H1 (cell line): ENCODE results near the gene ABHD10. TPM values are rescaled to one million over a fixed set of nuclear protein-coding genes. Genes with fewer than 3 reads are reported as not detected.

Experiments
- CTCF ChIA-PET: fragments of 300-600 bp; sonication (Branson Sonifier 250); formaldehyde crosslinking; loops from one replicate; lab custom pipeline; 2021; ENCODE audit not compliant: partially characterized antibody; lab: Charles Lee
- POLR2A ChIA-PET: fragments of 300-600 bp; sonication (Branson Sonifier 250); formaldehyde crosslinking; loops from one replicate; lab custom pipeline; 2021; ENCODE audit warnings: inconsistent platforms; ENCODE audit not compliant: partially characterized antibody; lab: Charles Lee
- DNase-seq, 2 experiments: peaks; one replicate each; pipeline versions ENCODE4 v3.0.0 to v3.0.0-alpha.2; 2010 to 2022; ENCODE audit warnings: low spot score in 2 of 2, low read depth in 1 of 2, mixed read lengths in 1 of 2
- FAIRE-seq: peaks from 2 replicates; lab custom pipeline; 2011; peaks lifted over from hg19 to GRCh38; lab: Jason Lieb, UNC
- H2AFZ ChIP-seq: 2 replicates; pipeline ENCODE4 v1.8.1; 2012; ENCODE audit warnings: low read length, inconsistent platforms
- H2AK5ac ChIP-seq: 2 replicates; pipeline ENCODE4 v1.6.1; 2013; ENCODE audit warnings: low read depth, low read length
- H2BK120ac ChIP-seq: replicated peaks from 2 replicates; pipeline ENCODE3; 2013; ENCODE audit warnings: low read depth, low read length, inconsistent platforms
- H2BK12ac ChIP-seq: 2 replicates; pipeline ENCODE4 v1.6.1; 2013; ENCODE audit warnings: low read depth, low read length
- H2BK15ac ChIP-seq: 2 replicates; pipeline ENCODE4 v1.6.1; 2013; ENCODE audit warnings: low read length
- H2BK20ac ChIP-seq: 2 replicates; pipeline ENCODE4 v1.6.1; 2013; ENCODE audit warnings: low read length
- H2BK5ac ChIP-seq: 2 replicates; pipeline ENCODE4 v1.6.1; 2013; ENCODE audit warnings: low read depth, low read length
- H3K14ac ChIP-seq: 2 replicates; pipeline ENCODE4 v1.6.1; 2013; ENCODE audit warnings: inconsistent platforms; ENCODE audit not compliant: insufficient read length
- H3K18ac ChIP-seq: 2 replicates; pipeline ENCODE4 v1.6.1; 2013; ENCODE audit warnings: low read length; ENCODE audit errors: extremely low read depth
- H3K23ac ChIP-seq: 2 replicates; pipeline ENCODE4 v1.6.1; 2013; ENCODE audit warnings: inconsistent platforms; ENCODE audit not compliant: insufficient read length
- H3K23me2 ChIP-seq: 2 replicates; pipeline ENCODE4 v1.6.1; 2013; ENCODE audit warnings: low read depth, low read length
- H3K27ac ChIP-seq: 2 replicates; pipeline ENCODE4 v1.6.1; 2011; ENCODE audit warnings: low read depth, low read length, inconsistent platforms
- H3K27me3 ChIP-seq, 4 experiments: replicated peaks in 1 of 4; 1 replicate in 1 of 4; 2 replicates in 3 of 4; pipeline versions ENCODE4 v1.6.1 to v1.8.1; 2011 to 2013; ENCODE audit warnings: low read length in 3 of 4, mild to moderate bottlenecking in 3 of 4, inconsistent platforms in 2 of 4, mixed read lengths in 2 of 4, moderate library complexity in 1 of 4; ENCODE audit not compliant: control insufficient read depth in 3 of 4, insufficient read depth in 3 of 4; ENCODE audit errors: extremely low read depth in 1 of 4
- H3K36me3 ChIP-seq, 4 experiments: 2 replicates each; pipeline versions ENCODE4 v1.6.1 to v1.8.1; 2011 to 2013; ENCODE audit warnings: mild to moderate bottlenecking in 4 of 4, low read length in 3 of 4, moderate library complexity in 2 of 4, control low read depth in 1 of 4, inconsistent platforms in 1 of 4; ENCODE audit not compliant: insufficient read depth in 4 of 4, control insufficient read depth in 2 of 4
- H3K4ac ChIP-seq: replicated peaks from 2 replicates; pipeline ENCODE3; 2013; ENCODE audit warnings: low read length, low read depth, mixed read lengths, inconsistent platforms; ENCODE audit not compliant: insufficient read length
- H3K4me1 ChIP-seq, 4 experiments: replicated peaks in 1 of 4; 1 replicate in 1 of 4; 2 replicates in 3 of 4; pipeline versions ENCODE4 v1.6.1 to v1.8.1; 2011 to 2013; ENCODE audit warnings: low read length in 3 of 4, inconsistent platforms in 2 of 4, mixed read lengths in 1 of 4; ENCODE audit not compliant: insufficient read depth in 4 of 4, control insufficient read depth in 3 of 4
- H3K4me2 ChIP-seq, 2 experiments: 2 replicates each; pipeline versions ENCODE4 v1.6.1 to v1.8.1; 2011 to 2013; ENCODE audit warnings: low read depth in 2 of 2, low read length in 2 of 2, control low read depth in 1 of 2, inconsistent platforms in 1 of 2, mild to moderate bottlenecking in 1 of 2; ENCODE audit not compliant: insufficient read depth in 1 of 2
- H3K4me3 ChIP-seq, 4 experiments: fragments of 200-600, 300-600 bp in 1 of 4; sonication (generic), shearing (Covaris generic), sonication (Bioruptor Twin) in 1 of 4; 2 replicates each; pipeline versions ENCODE4 v1.5.1 to v1.8.1; 2011 to 2016; ENCODE audit warnings: low read length in 4 of 4, low read depth in 3 of 4, control low read depth in 2 of 4, inconsistent platforms in 2 of 4, mild to moderate bottlenecking in 2 of 4, mixed read lengths in 1 of 4, moderate library complexity in 1 of 4; ENCODE audit not compliant: insufficient read depth in 2 of 4; ENCODE audit errors: extremely low read depth in 1 of 4
- H3K56ac ChIP-seq: replicated peaks from 2 replicates; pipeline ENCODE3; 2013; ENCODE audit warnings: low read depth, mild to moderate bottlenecking, mixed read lengths, low read length, inconsistent platforms; ENCODE audit not compliant: insufficient read length
- H3K79me1 ChIP-seq: 2 replicates; pipeline ENCODE4 v1.6.1; 2013; ENCODE audit warnings: low read depth, low read length, control low read depth
- H3K79me2 ChIP-seq, 2 experiments: 2 replicates each; pipeline versions ENCODE4 v1.6.1 to v1.8.1; 2012 to 2013; ENCODE audit warnings: low read length in 2 of 2, mild to moderate bottlenecking in 2 of 2, inconsistent platforms in 1 of 2; ENCODE audit not compliant: insufficient read depth in 2 of 2, control insufficient read depth in 1 of 2
- H3K9ac ChIP-seq, 4 experiments: replicated peaks in 1 of 4; 1 replicate in 1 of 4; 2 replicates in 3 of 4; pipeline versions ENCODE4 v1.6.1 to v1.8.1; 2011 to 2013; ENCODE audit warnings: low read depth in 3 of 4, low read length in 3 of 4, control low read depth in 2 of 4, mild to moderate bottlenecking in 2 of 4, moderate library complexity in 2 of 4, inconsistent platforms in 1 of 4; ENCODE audit errors: extremely low read depth in 1 of 4
- H3K9me3 ChIP-seq, 2 experiments: 2 replicates each; pipeline versions ENCODE4 v1.6.1 to v1.8.1; 2012 to 2013; ENCODE audit warnings: mild to moderate bottlenecking in 2 of 2, moderate library complexity in 2 of 2, control low read depth in 1 of 2, inconsistent platforms in 1 of 2, low read depth in 1 of 2, low read length in 1 of 2, mixed read lengths in 1 of 2; ENCODE audit not compliant: insufficient read depth in 2 of 2
- H4K20me1 ChIP-seq, 2 experiments: replicated peaks in 1 of 2; 2 replicates each; pipeline versions ENCODE3 to v1.8.1; 2011 to 2013; ENCODE audit warnings: inconsistent platforms in 2 of 2, low read length in 2 of 2, mild to moderate bottlenecking in 1 of 2; ENCODE audit not compliant: insufficient read depth in 2 of 2, control insufficient read depth in 1 of 2
- H4K5ac ChIP-seq: 2 replicates; pipeline ENCODE4 v1.6.1; 2013; ENCODE audit warnings: low read length, low read depth, mixed read lengths, inconsistent platforms; ENCODE audit not compliant: insufficient read length
- H4K8ac ChIP-seq: 2 replicates; pipeline ENCODE4 v1.8.0; 2013; ENCODE audit warnings: mild to moderate bottlenecking, moderate library complexity, low read length, inconsistent platforms; ENCODE audit not compliant: insufficient read depth; ENCODE audit errors: extremely low read depth
- H4K91ac ChIP-seq: replicated peaks from 2 replicates; pipeline ENCODE3; 2013; ENCODE audit warnings: low read length, mixed read lengths, inconsistent platforms; ENCODE audit not compliant: insufficient read length
- ASH2L ChIP-seq: fragments of 200-600, 300-600 bp; sonication (generic); IDR thresholded peaks from one replicate; pipeline ENCODE4 v1.7.1; 2017; ENCODE audit warnings: low read length
- BCL11A ChIP-seq, 2 experiments: IDR thresholded peaks; one replicate each; pipeline ENCODE4 v1.6.1; 2011; ENCODE audit warnings: low read depth in 2 of 2, low read length in 2 of 2, mild to moderate bottlenecking in 2 of 2
- FOSL1 ChIP-seq: IDR thresholded peaks from 2 replicates; pipeline ENCODE4 v1.6.1; 2011; ENCODE audit warnings: mild to moderate bottlenecking, low read depth, low read length, moderate library complexity; ENCODE audit not compliant: insufficient read depth
- GABPA ChIP-seq: IDR thresholded peaks from 2 replicates; pipeline ENCODE4 v1.6.1; 2011; ENCODE audit warnings: mild to moderate bottlenecking, low read length, moderate library complexity, borderline replicate concordance; ENCODE audit not compliant: insufficient read depth
- JUN ChIP-seq: IDR thresholded peaks from 2 replicates; pipeline ENCODE4 v1.6.1; 2011; ENCODE audit warnings: low read depth, mild to moderate bottlenecking, improper control_type of control experiment, low read length
- KDM1A ChIP-seq: fragments of 200-600, 300-600 bp; sonication (generic); IDR thresholded peaks from 2 replicates; pipeline ENCODE4 v1.7.1; 2016; ENCODE audit warnings: mild to moderate bottlenecking, low read length, borderline replicate concordance
- KDM4A ChIP-seq: IDR thresholded peaks from one replicate; pipeline ENCODE4 v1.7.1; 2012; ENCODE audit warnings: low read depth, mild to moderate bottlenecking, moderate library complexity, low read length, inconsistent platforms; ENCODE audit not compliant: severe bottlenecking
- MAFK ChIP-seq: IDR thresholded peaks from 2 replicates; pipeline ENCODE4 v1.6.1; 2012; ENCODE audit warnings: low read depth, mild to moderate bottlenecking, improper control_type of control experiment, low read length
- NANOG ChIP-seq: IDR thresholded peaks from 2 replicates; pipeline ENCODE4 v1.6.1; 2011; ENCODE audit warnings: low read length, low read depth, mild to moderate bottlenecking, inconsistent platforms; ENCODE audit not compliant: insufficient read depth, poor library complexity, severe bottlenecking
- POLR2A ChIP-seq, 2 experiments: IDR thresholded peaks; 1 replicate in 1 of 2; 2 replicates in 1 of 2; pipeline ENCODE4 v1.6.1; 2011; ENCODE audit warnings: low read depth in 2 of 2, low read length in 2 of 2, mild to moderate bottlenecking in 2 of 2; ENCODE audit errors: control extremely low read depth in 1 of 2
- RAD21 ChIP-seq, 2 experiments: IDR thresholded peaks in 1 of 2; conservative IDR thresholded peaks in 1 of 2; 2 replicates each; pipeline ENCODE4 v1.6.1; 2011; ENCODE audit warnings: low read depth in 2 of 2, low read length in 2 of 2, improper control_type of control experiment in 1 of 2, inconsistent platforms in 1 of 2, mild to moderate bottlenecking in 1 of 2, moderate library complexity in 1 of 2
- RBBP5 ChIP-seq: IDR thresholded peaks from 2 replicates; pipeline ENCODE4 v1.7.1; 2012; ENCODE audit warnings: low read depth, mild to moderate bottlenecking, inconsistent platforms, low read length, moderate library complexity, borderline replicate concordance
- SIN3A ChIP-seq, 2 experiments: IDR thresholded peaks in 1 of 2; conservative IDR thresholded peaks in 1 of 2; 2 replicates each; pipeline ENCODE4 v1.6.1; 2011 to 2012; ENCODE audit warnings: low read length in 2 of 2, improper control_type of control experiment in 1 of 2, low read depth in 1 of 2, mild to moderate bottlenecking in 1 of 2
- WGBS, 2 experiments: shearing (Covaris generic) in 1 of 2; methylation state at CpG; one replicate each; pipeline versions ENCODE4 v1.1.6 to v1.1.7; 2013 to 2015; ENCODE audit warnings: low lambda C conversion rate in 2 of 2, mixed read lengths in 2 of 2, inconsistent platforms in 1 of 2, low coverage in 1 of 2, missing lambda C conversion rate in 1 of 2; ENCODE audit not compliant: insufficient replicate concordance in 2 of 2, insufficient coverage in 1 of 2, insufficient read length in 1 of 2; ENCODE audit errors: extremely low coverage in 1 of 2, missing lambda C conversion rate in 1 of 2; 5-methylcytosine and 5-hydroxymethylcytosine counted together
- polyA plus RNA-seq, 7 experiments: library from polyadenylated mRNA; depleted of rRNA in 3 of 7; stranded (reverse) in 5 of 7; unstranded in 2 of 7; fragments of >200 nt in 5 of 7; fragments of 200-250 nt in 2 of 7; gene quantifications; 1 replicate in 5 of 7; 2 replicates in 1 of 7; 4 replicates in 1 of 7; pipeline versions ENCODE4 v1.2.1 to v1.2.3, GENCODE V29; 2011 to 2013; ENCODE audit warnings: missing spikeins in 2 of 7, mixed read lengths in 2 of 7
- total RNA-seq: library from RNA; stranded (reverse); fragmentation: NEBNext Ultra II Directional; extraction: Animal tissue kit (Norgen Biotek cat#: 25700); gene quantifications from 2 replicates; pipeline ENCODE4 v1.2.1, GENCODE V29; 2021

Gene ABHD10
- total and polyA plus RNA-seq, 2 of the 8 experiments (the other 6 are each of a cell fraction or from before 2014, with no cell fraction given): 10.9 to 24.6 TPM

DNA sequence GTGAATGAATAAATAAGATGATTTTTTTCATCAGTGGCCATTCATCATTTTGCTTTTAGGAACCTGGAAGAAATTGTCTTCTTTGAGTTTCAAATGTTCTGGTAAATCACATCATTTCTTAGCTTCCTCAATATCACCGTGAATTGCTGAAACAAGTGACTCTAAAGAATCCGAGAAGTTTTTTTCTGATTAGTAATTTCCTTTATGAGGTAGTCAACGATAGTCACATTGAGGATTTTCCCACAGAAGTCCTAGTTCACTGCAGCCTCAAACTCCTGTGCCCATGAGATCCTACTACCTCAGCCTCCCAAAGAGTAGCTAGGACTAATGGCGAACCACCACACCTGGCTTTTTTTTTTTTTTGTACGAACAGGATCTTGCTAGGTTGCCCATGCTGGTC is 52.1 kb downstream of the ABHD10 start:
- Histone ChIP-seq H4K91ac (no peak overlapping the region), H4K8ac (no peak overlapping the region), H3K79me2 (no peaks in the 10 kb centered on the region), H4K5ac (no peak overlapping the region), H3K9me3 (peaks cover 4 to 11% of the 10 kb centered on the region in 2 experiments), H3K18ac (no peak overlapping the region), H3K36me3 (no peaks in the 10 kb centered on the region; a peak in 1 of 8 replicates), H3K56ac (no peak overlapping the region), H2AK5ac (no peak overlapping the region), H3K27ac (no peak overlapping the region), H3K9ac (no peak overlapping the region), H4K20me1 (no peaks in the 10 kb centered on the region), H2BK20ac (no peak overlapping the region), H2BK15ac (no peak overlapping the region), H3K79me1 (no peaks in the 10 kb centered on the region), H3K14ac (no peak overlapping the region), H2BK12ac (no peak overlapping the region), H2BK5ac (no peak overlapping the region), H2BK120ac (no peak overlapping the region), H3K23me2 (no peaks in the 10 kb centered on the region), H2AFZ (no peak overlapping the region), H3K4me2 (no peak overlapping the region), H3K4ac (no peak overlapping the region), H3K4me1 (no peaks in the 10 kb centered on the region), H3K27me3 (no peaks in the 10 kb centered on the region), H3K4me3 (no peak overlapping the region), H3K23ac (no peak overlapping the region)
- no peak for DNase-seq
- no peak for FAIRE-seq
- ChIA-PET CTCF (interaction anchor here (0.6 to 5.5 kb wide), 5 partner anchors 11 to 315 kb away, joined by 3 to 40 read pairs (median 5); no protein-coding TSS in a partner anchor), POLR2A (no interaction called here)
- 91% methylated on average over 5 of the region's 5 CpGs; no CpG with 5 or more reads in 1 of the 2 experiments for WGBS, 2 experiments
- TF ChIP-seq KDM1A: no peak
- no peak for TF ChIP-seq BCL11A (IDR thresholded peaks at IDR 0.05; ENCODE audit: low read depth in 2 of 2, low read length in 2 of 2)
- no peak for TF ChIP-seq MAFK
- TF ChIP-seq GABPA: no peak
- TF ChIP-seq POLR2A (IDR thresholded peaks at IDR 0.05; ENCODE audit: control extremely low read depth in 1 of 2, low read depth in 2 of 2, low read length in 2 of 2): no peak
- TF ChIP-seq KDM4A: no peak
- no peak for TF ChIP-seq RAD21 (IDR thresholded peaks at IDR 0.05 in 1 of 2, conservative IDR thresholded peaks at IDR 0.05 in 1 of 2; ENCODE audit: low read depth in 2 of 2, low read length in 2 of 2)
- TF ChIP-seq ASH2L: no peak
- no peak for TF ChIP-seq JUN
- no peak for TF ChIP-seq RBBP5
- TF ChIP-seq FOSL1: no peak
- no peak for TF ChIP-seq SIN3A (conservative IDR thresholded peaks at IDR 0.05 in 1 of 2, IDR thresholded peaks at IDR 0.05 in 1 of 2; ENCODE audit: low read depth in 1 of 2, low read length in 2 of 2)
- no peak for TF ChIP-seq NANOG
